LHCN-M2 (cell line): ENCODE results near the gene CCL17. TPM values are rescaled to one million over a fixed set of nuclear protein-coding genes. Genes with fewer than 3 reads are reported as not detected.
A peak's percentile ranks its signal among the peaks of the same experiment; 100 is the strongest.

ENCODE experiments used
- DNase-seq: peaks from one replicate; pipeline ENCODE4 v3.0.0-alpha.2; 2012; ENCODE audit warnings: low read depth
- total RNA-seq: library from RNA; depleted of rRNA; stranded (reverse); fragments of >200 nt; gene quantifications from 2 replicates; pipeline ENCODE4 v1.2.3, GENCODE V29; 2014

CCL17 gene
- total RNA-seq, 1 experiment from 2014 or later = not detected

DNA sequence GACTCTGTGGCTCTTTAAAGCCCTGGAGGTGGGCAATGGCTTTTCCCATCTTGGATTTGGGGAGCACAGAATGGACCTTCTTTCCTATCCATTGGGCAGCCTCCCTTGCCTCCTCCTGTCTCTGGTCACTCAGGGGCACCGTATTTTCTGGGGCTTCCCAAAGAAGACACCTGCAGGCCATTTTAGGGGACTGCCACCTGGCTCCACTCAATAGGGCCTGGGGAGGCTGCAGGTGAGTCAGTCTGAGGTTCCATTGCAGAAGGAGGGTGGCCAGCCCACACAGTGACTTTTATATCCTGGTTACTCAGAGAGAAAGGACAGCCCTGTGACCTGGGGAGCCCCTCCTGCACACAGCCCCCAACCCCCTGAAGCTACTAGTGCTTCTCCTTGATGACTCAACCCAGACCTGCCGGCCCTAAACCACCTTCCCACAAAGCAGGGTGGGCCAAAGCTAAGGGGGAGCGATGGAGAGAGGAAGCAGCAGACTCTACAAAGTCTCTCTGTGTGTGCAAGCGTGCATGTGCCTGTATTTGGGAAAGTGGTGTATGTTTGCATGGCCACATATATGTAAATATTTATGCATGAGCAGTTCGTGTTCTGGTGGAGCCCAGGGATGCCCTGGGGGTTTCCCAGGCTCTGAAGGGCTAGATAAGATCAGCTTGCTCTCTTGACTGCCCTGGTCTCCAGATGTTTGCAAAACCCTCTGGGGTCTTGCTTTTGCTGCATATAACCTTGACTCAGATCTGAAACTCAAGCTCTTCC, 27.3 kb upstream of the CCL17 start:
- DNase-seq = no peak

DNA sequence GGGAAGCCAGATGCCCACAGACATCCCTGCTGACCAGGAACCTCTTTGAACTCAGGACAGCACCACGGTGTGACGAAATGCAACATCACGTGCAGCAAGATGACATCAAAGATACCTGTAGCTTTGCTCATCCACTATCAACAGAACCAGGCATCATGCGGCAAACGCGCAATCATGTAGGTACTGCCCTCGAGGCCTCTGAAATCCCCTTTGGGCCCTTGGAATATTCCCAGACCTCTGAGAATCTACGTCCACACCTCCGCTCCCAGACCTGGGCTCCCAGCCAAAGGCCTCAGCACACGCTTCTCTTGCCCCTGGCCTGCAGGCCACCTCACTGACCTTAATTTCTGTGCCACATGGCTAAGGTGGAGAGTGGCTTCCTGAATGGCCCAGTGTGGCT, 25.0 kb upstream of the CCL17 start:
- no peak for DNase-seq

DNA sequence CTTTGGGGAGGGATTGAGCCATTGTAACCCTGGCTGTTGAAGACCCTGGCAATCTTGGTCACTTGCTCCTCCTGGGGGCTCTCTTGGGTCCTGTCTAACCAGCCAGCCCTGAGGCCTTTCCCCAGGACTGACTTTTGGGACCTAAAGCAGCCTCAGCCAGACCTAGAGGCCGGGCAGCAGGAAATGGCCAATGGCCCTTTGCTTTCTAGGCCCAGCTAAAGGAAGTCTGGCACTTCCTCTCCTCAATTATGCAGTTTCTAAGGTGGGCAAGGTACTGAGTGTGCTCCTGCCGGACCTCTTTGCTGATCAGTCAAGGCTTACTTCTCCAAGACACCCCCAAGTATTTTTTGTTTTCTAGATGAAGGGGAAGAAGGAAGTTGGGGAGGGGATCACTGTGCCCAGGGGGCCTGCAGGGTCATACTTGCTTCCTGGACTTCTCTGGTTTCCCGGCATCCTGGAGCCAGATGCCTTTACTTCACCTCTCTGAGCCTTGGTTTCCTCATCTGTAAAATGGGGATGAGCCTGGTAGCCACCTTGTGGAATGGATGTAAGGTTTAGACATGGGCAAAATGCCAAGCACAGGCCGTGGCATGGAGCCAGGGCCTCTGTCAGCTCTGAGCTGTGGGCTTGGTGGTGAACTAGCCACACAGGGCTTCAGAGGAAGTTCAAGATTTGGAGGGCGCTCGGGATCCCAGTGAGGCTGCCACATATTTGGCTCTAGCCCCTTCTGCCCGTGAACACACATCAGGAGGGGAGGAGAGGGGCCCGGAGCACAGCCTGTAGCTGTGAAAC, 23.7 kb upstream of the CCL17 start:
- peak; percentile 9 for DNase-seq

DNA sequence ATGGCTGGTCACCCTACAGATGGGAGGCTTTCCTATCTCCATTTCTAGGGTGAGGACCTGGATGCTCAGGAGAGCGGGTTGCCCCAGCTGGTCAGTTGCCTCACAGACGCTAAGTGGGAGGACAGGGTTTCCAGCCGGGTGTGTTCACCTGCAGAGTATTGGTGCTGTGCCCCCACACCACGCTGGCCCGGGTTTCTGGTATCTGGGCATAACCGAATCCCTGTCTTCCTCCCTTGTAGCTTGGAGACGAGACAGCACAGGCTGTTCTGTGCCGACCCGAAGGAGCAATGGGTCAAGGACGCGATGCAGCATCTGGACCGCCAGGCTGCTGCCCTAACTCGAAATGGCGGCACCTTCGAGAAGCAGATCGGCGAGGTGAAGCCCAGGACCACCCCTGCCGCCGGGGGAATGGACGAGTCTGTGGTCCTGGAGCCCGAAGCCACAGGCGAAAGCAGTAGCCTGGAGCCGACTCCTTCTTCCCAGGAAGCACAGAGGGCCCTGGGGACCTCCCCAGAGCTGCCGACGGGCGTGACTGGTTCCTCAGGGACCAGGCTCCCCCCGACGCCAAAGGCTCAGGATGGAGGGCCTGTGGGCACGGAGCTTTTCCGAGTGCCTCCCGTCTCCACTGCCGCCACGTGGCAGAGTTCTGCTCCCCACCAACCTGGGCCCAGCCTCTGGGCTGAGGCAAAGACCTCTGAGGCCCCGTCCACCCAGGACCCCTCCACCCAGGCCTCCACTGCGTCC, 22.6 kb upstream of the CCL17 start:
- no peak for DNase-seq

- no peak for DNase-seq
Observed at GRCh38 chr16:57382535-57383275, 21.9 kb upstream of the CCL17 start.

- no peak for DNase-seq
Observed at GRCh38 chr16:57383276-57384247, 21.0 kb upstream of the CCL17 start.

GRCh38 chr16:57384248-57385070, 20.1 kb upstream of the CCL17 start:
- DNase-seq = no peak

DNA sequence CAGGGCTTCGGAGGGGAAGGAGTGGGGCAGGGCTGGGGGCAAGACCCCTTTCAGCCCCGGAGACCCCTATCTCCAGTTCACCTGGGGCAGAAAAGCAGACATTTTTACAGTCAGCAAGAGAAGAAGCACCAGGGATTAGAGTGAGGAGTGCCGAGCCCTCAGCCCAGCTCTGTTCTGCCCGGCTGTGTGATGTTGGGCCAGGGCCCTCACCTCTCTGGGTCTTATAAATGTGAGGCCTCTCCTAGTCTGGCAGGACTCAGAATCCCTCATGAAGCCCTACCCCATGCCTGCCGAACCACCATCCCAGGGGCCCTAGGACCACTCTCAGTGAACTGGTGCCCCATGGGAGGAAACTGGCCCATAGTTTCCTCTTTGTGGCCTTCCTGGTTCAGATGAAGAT, 19.5 kb upstream of the CCL17 start:
- DNase-seq = no peak

- DNase-seq = peak; percentile 47
Observed at GRCh38 chr16:57386381-57386951, 18.1 kb upstream of the CCL17 start.

GRCh38 chr16:57387598-57388354, 16.8 kb upstream of the CCL17 start:
- DNase-seq = no peak

DNA sequence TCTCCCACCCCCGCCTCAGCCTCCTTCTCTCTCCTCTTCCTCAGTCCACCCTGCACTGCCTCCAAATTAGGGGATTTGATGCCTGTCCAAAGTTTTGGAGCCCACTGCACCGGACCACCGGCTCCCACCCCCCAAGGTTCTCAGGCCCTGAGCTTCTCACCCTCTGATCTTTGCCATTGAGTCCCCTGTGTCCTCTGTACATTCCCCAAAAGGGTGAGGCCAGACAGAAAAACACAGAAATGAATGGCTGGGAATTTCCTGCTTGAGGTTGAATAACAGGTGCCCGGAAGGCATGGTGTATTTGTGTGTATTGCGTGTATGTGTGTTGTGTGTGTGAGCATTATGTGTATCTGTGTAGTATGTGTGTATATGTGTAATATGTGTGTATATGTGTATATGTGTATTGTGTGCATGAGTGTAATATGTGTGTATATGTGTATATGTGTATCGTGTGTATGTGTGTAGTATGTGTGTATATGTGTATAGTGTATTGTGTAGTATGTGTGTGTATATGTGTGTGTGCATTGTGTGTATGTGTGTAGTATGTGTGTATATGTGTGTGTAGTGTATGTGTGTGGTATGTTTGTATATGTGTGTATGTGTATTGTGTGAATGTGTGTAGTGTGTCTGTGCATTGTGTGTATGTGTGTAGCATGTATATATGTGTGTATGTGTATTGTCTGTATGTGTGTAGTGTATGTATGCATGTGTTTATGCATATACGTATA, 16.0 kb upstream of the CCL17 start:
- no peak for DNase-seq

DNA sequence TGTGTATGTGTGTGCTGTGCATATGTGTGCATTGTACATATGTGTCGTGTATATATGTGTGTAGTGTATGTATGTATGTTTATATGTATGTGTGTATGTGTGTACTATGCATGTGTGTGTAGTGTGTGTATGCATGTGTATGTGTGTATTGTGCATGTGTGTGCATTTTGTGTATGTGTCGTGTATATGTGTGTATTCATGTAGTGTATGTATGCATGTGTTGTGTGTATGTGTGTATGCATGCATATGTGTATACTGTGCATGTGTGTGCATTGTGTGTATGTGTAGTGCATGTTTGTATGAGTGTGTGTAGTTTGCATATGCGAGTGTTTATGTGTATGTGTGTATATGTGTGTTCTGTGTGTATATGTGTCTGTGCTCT, 15.5 kb upstream of the CCL17 start:
- no peak for DNase-seq

DNA sequence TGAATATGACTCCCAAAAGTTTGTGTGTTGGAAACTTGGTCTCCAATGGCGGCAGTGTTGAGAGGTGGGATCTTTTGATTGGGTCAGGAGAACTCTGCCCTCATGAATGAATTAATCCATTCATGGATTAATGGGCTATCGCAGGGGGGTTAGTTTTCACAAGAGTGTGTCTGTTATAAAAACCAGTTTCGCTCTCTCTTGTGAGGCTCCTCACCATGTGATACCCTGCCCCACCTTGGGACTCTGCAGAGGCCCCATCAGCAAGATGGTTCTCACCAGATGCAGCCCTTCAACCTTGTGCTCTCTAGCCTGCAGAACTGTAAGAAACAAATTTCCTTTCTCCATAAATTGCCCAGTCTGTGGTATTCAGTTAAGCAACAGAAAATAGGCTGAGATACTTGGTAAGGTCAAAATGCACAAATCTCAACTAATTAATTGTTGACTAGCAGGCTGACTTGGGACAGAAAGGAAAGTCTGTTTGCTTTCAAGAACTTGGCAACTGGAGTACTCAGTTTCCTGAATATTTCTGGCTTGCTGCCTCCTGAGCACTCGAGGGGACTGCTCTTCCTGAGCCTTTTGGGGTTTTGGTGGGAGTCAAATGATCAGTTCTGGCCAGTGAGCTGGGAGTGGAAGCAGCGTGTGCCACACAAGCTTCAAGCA, 13.8 kb upstream of the CCL17 start:
- no peak for DNase-seq

DNA sequence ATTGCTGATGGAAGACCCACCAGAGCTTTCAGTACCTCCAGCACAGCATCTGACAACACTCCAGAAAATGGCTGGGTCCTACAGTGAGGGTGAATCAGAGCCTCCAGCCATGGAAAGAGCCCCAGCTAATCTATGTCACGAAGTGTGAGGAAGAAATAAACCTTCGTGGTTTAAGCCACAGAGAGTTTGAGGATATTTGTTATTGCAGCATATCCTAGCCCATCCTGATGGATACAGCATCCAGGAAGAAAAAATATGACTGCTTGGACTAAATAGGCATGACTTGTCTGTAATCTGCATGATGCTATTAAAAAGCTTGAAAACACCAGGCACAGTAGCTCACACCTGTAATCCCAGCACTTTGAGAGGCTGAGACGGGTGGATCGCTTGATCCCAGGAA, 13.3 kb upstream of the CCL17 start:
- DNase-seq = no peak

DNA sequence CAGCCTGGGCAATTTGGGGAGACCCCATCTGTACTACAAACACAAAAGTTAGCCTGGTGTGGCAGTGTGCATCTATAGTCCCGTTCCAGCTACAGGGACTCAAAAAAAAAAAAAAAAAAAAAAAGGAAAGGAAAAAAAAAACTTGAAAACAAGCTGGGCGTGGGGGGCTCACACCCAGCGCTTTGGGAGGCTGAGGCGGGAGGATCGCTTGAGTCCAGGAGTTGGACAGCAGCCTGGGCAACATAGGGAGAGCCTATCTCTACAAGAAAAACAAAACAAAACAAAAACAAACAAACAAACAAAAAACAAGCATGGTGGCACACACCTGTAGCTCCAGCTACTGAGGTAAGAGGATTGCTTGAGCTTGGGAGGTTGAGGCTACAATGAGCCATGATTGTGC, 12.9 kb upstream of the CCL17 start:
- no peak for DNase-seq

- DNase-seq = no peak
Observed at GRCh38 chr16:57392694-57393093, 11.9 kb upstream of the CCL17 start.

DNA sequence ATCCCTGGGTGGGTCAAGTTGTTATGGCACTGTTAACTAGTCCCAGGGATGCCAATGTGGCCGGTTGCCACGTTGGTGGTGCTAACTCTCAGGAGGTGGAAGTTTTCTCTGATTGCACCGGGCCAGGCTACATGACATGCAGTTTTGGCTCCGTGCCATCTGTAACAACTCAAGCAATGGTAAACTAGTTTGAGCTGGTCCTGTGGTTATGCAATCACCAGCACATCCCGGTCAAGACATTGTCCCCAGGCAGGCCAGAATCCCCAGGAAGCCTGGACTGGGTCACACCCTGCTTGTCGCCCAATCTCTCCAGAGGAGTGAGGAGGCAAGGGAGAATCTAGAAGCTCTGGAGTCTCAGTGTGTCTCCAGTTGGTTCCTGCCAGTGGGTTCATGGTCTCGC, 10.1 kb upstream of the CCL17 start:
- DNase-seq = no peak
